Measurements from ENCODE around the gene NAT8L.

GRCh38 chr4:2066571-2067445 is 7.7 kb downstream of the NAT8L start:
- TF ChIP-seq CTCF (IDR thresholded peaks at IDR 0.05), result no peak
- TF ChIP-seq EP300 (IDR thresholded peaks at IDR 0.05), result no peak
- TF ChIP-seq POLR2AphosphoS5 (IDR thresholded peaks at IDR 0.05), result no peak

All from esophagus muscularis mucosa (tissue), 4 donors.